WTC11 (cell line): Measurements from ENCODE around the gene PNPLA6. TPM values are rescaled to one million over a fixed set of nuclear protein-coding genes. Genes with fewer than 3 reads are reported as not detected.

Source experiments
- ATAC-seq: fragments of 200-7000 bp; cut with Tn5 transposase; 2 replicates; pipeline ENCODE4 v1.10.0; 2021; ENCODE audit warnings: mild to moderate bottlenecking, moderate library complexity
- CTCF ChIA-PET: fragments of 300-600 bp; sonication (Branson Sonifier 250); formaldehyde crosslinking; loops from one replicate; lab custom pipeline; 2021; ENCODE audit warnings: antibody characterized with exemption; lab: Charles Lee
- POLR2A ChIA-PET: fragments of 350-600 bp; sonication (Branson Sonifier 250); formaldehyde crosslinking; loops from one replicate; lab custom pipeline; 2021; ENCODE audit warnings: antibody characterized with exemption; lab: Charles Lee
- DNase-seq: peaks from one replicate; pipeline ENCODE4 v3.0.0; 2021; ENCODE audit warnings: low spot score
- H3K27ac Mint-ChIP-seq: 2 replicates; pipeline ENCODE4 v1.8.0; 2021; ENCODE audit warnings: mixed read lengths
- H3K27me3 Mint-ChIP-seq: 2 replicates; pipeline ENCODE4 v1.8.0; 2021; ENCODE audit warnings: low read depth, mild to moderate bottlenecking, moderate library complexity, mixed read lengths
- H3K36me3 Mint-ChIP-seq: 2 replicates; pipeline ENCODE4 v1.8.0; 2021; ENCODE audit warnings: mixed read lengths
- H3K4me1 Mint-ChIP-seq: 2 replicates; pipeline ENCODE4 v1.8.0; 2022; ENCODE audit warnings: mixed read lengths
- H3K4me3 Mint-ChIP-seq: 2 replicates; pipeline ENCODE4 v1.8.0; 2021; ENCODE audit warnings: mild to moderate bottlenecking, moderate library complexity, mixed read lengths
- H3K9me3 Mint-ChIP-seq: 2 replicates; pipeline ENCODE4 v1.8.0; 2021; ENCODE audit warnings: mixed read lengths
- CREM ChIP-seq: sonication (generic); formaldehyde crosslinking; IDR thresholded peaks from 2 replicates; pipeline ENCODE4 v1.8.1; 2022; ENCODE audit warnings: mild to moderate bottlenecking, missing genetic modification reagents, moderate library complexity
- ESRRA ChIP-seq: sonication (generic); formaldehyde crosslinking; IDR thresholded peaks from 2 replicates; pipeline ENCODE4 v1.8.1; 2022; ENCODE audit warnings: mild to moderate bottlenecking, missing genetic modification reagents, borderline replicate concordance
- FOXJ3 ChIP-seq: sonication (generic); formaldehyde crosslinking; IDR thresholded peaks from 2 replicates; pipeline ENCODE4 v1.9.0; 2021; ENCODE audit warnings: missing genetic modification reagents, mild to moderate bottlenecking, borderline replicate concordance
- NR3C1 ChIP-seq: sonication (generic); formaldehyde crosslinking; conservative IDR thresholded peaks from 2 replicates; pipeline ENCODE4 v1.8.1; 2023; ENCODE audit warnings: low read depth, mild to moderate bottlenecking, missing genetic modification reagents
- RORB ChIP-seq: fragments of 250-450 bp; sonication (Bioruptor Pico); IDR thresholded peaks from 2 replicates; pipeline ENCODE4 v1.9.0; 2021; ENCODE audit warnings: mild to moderate bottlenecking
- SP1 ChIP-seq: sonication (generic); formaldehyde crosslinking; conservative IDR thresholded peaks from 2 replicates; pipeline ENCODE4 v1.8.1; 2022; ENCODE audit warnings: missing genetic modification reagents
- TEAD1 ChIP-seq: sonication (generic); formaldehyde crosslinking; IDR thresholded peaks from 2 replicates; pipeline ENCODE4 v1.8.0; 2022; ENCODE audit warnings: mild to moderate bottlenecking, missing genetic modification reagents
- TP53 ChIP-seq: sonication (generic); formaldehyde crosslinking; IDR thresholded peaks from 2 replicates; pipeline ENCODE4 v1.8.1; 2023; ENCODE audit warnings: mild to moderate bottlenecking, missing genetic modification reagents
- USF1 ChIP-seq: sonication (generic); formaldehyde crosslinking; IDR thresholded peaks from 2 replicates; pipeline ENCODE4 v1.8.0; 2022; ENCODE audit warnings: mild to moderate bottlenecking, missing genetic modification reagents
- ZNF138 ChIP-seq: sonication (generic); formaldehyde crosslinking; conservative IDR thresholded peaks from 2 replicates; pipeline ENCODE4 v1.8.1; 2022; ENCODE audit warnings: mild to moderate bottlenecking, moderate library complexity, missing genetic modification reagents
- ZNF232 ChIP-seq: sonication (generic); formaldehyde crosslinking; IDR thresholded peaks from 2 replicates; pipeline ENCODE4 v1.8.0; 2022; ENCODE audit warnings: mild to moderate bottlenecking, missing genetic modification reagents
- ZNF396 ChIP-seq: fragments of 250-450 bp; sonication (Bioruptor Pico); IDR thresholded peaks from 2 replicates; pipeline ENCODE4 v1.8.0; 2021; ENCODE audit warnings: mild to moderate bottlenecking, moderate library complexity, borderline replicate concordance
- ZNF671 ChIP-seq: fragments of 250-450 bp; sonication (Bioruptor Pico); IDR thresholded peaks from 2 replicates; pipeline ENCODE4 v1.8.0; 2021; ENCODE audit warnings: mild to moderate bottlenecking
- total RNA-seq: library from RNA; stranded (reverse); gene quantifications from 3 replicates; pipeline ENCODE4 v1.2.3, GENCODE V29; 2021
- TF ChIP-seq, protein P1 (sequence below): fragments of 250-450 bp; sonication (Bioruptor Pico); IDR thresholded peaks from 2 replicates; pipeline ENCODE4 v1.9.0; 2021; ENCODE audit warnings: mild to moderate bottlenecking
- TF ChIP-seq, protein P2 (sequence below): sonication (generic); formaldehyde crosslinking; IDR thresholded peaks from 2 replicates; pipeline ENCODE4 v1.8.1; 2022; ENCODE audit warnings: low read depth, missing genetic modification reagents, borderline replicate concordance
- TF ChIP-seq, protein P3 (sequence below): sonication (generic); formaldehyde crosslinking; IDR thresholded peaks from 2 replicates; pipeline ENCODE4 v1.8.1; 2022; ENCODE audit warnings: missing genetic modification reagents, borderline replicate concordance
- TF ChIP-seq, protein P4 (sequence below): sonication (generic); formaldehyde crosslinking; IDR thresholded peaks from 2 replicates; pipeline ENCODE4 v1.8.1; 2023; ENCODE audit warnings: mild to moderate bottlenecking, missing genetic modification reagents

Gene PNPLA6
- total RNA-seq, 1 experiment from 2014 or later: 149 TPM

- Mint-ChIP-seq H3K4me3 (no peak overlapping the region), H3K9me3 (no peaks in the 10 kb centered on the region)
- TF ChIP-seq USF1 (no peak), NR3C1 (CRISPR knock-in tag) (no peak), CREM (CRISPR knock-in tag) (no peak), TP53 (CRISPR knock-in tag) (no peak), TEAD1 (no peak), RORB (CRISPR knock-in tag) (no peak), SP1 (CRISPR knock-in tag) (no peak), ESRRA (CRISPR knock-in tag) (no peak), ZNF232 (CRISPR knock-in tag) (no peak), ZNF138 (CRISPR knock-in tag) (no peak), ZNF396 (CRISPR knock-in tag) (no peak), ZNF671 (CRISPR knock-in tag) (no peak), FOXJ3 (CRISPR knock-in tag) (no peak)
- TF ChIP-seq, protein P1, sequence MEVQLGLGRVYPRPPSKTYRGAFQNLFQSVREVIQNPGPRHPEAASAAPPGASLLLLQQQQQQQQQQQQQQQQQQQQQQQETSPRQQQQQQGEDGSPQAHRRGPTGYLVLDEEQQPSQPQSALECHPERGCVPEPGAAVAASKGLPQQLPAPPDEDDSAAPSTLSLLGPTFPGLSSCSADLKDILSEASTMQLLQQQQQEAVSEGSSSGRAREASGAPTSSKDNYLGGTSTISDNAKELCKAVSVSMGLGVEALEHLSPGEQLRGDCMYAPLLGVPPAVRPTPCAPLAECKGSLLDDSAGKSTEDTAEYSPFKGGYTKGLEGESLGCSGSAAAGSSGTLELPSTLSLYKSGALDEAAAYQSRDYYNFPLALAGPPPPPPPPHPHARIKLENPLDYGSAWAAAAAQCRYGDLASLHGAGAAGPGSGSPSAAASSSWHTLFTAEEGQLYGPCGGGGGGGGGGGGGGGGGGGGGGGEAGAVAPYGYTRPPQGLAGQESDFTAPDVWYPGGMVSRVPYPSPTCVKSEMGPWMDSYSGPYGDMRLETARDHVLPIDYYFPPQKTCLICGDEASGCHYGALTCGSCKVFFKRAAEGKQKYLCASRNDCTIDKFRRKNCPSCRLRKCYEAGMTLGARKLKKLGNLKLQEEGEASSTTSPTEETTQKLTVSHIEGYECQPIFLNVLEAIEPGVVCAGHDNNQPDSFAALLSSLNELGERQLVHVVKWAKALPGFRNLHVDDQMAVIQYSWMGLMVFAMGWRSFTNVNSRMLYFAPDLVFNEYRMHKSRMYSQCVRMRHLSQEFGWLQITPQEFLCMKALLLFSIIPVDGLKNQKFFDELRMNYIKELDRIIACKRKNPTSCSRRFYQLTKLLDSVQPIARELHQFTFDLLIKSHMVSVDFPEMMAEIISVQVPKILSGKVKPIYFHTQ (CRISPR knock-in tag): no peak
- TF ChIP-seq, protein P2, sequence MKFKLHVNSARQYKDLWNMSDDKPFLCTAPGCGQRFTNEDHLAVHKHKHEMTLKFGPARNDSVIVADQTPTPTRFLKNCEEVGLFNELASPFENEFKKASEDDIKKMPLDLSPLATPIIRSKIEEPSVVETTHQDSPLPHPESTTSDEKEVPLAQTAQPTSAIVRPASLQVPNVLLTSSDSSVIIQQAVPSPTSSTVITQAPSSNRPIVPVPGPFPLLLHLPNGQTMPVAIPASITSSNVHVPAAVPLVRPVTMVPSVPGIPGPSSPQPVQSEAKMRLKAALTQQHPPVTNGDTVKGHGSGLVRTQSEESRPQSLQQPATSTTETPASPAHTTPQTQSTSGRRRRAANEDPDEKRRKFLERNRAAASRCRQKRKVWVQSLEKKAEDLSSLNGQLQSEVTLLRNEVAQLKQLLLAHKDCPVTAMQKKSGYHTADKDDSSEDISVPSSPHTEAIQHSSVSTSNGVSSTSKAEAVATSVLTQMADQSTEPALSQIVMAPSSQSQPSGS (CRISPR knock-in tag): no peak
- TF ChIP-seq, protein P3, sequence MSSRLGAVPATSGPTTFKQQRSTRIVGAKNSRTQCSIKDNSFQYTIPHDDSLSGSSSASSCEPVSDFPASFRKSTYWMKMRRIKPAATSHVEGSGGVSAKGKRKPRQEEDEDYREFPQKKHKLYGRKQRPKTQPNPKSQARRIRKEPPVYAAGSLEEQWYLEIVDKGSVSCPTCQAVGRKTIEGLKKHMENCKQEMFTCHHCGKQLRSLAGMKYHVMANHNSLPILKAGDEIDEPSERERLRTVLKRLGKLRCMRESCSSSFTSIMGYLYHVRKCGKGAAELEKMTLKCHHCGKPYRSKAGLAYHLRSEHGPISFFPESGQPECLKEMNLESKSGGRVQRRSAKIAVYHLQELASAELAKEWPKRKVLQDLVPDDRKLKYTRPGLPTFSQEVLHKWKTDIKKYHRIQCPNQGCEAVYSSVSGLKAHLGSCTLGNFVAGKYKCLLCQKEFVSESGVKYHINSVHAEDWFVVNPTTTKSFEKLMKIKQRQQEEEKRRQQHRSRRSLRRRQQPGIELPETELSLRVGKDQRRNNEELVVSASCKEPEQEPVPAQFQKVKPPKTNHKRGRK (CRISPR knock-in tag): no peak
- TF ChIP-seq, protein P4, sequence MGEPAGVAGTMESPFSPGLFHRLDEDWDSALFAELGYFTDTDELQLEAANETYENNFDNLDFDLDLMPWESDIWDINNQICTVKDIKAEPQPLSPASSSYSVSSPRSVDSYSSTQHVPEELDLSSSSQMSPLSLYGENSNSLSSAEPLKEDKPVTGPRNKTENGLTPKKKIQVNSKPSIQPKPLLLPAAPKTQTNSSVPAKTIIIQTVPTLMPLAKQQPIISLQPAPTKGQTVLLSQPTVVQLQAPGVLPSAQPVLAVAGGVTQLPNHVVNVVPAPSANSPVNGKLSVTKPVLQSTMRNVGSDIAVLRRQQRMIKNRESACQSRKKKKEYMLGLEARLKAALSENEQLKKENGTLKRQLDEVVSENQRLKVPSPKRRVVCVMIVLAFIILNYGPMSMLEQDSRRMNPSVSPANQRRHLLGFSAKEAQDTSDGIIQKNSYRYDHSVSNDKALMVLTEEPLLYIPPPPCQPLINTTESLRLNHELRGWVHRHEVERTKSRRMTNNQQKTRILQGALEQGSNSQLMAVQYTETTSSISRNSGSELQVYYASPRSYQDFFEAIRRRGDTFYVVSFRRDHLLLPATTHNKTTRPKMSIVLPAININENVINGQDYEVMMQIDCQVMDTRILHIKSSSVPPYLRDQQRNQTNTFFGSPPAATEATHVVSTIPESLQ (CRISPR knock-in tag): no peak
- TF ChIP-seq, all 79 proteins: peak for 0
- Mint-ChIP-seq H3K27me3 (peaks cover 5% of the 10 kb centered on the region; the same call in 1 of the 2 replicates), H3K36me3 (peaks cover 16% of the 10 kb centered on the region), H3K27ac (no peak overlapping the region), H3K4me1 (peaks cover 8% of the 10 kb centered on the region)
- CTCF ChIA-PET: no interaction called here
- ATAC-seq (no peak), DNase-seq (no peak)
- POLR2A ChIA-PET: no interaction called here
Measured at GRCh38 chr19:7547159-7547558, 11.6 kb downstream of the PNPLA6 start.
